GM21737 (cell line): Measurements from ENCODE around the gene CANT1.

Source experiments
- ATAC-seq: cut with Tn5 transposase; IDR thresholded peaks from one replicate; pipeline ENCODE4 v1.9.1; 2021; ENCODE audit warnings: mild to moderate bottlenecking, moderate library complexity; ENCODE audit not compliant: unreplicated experiment

CANT1 gene

GRCh38 chr17:78981010-78981888 is 28.3 kb downstream of the CANT1 start:
- no peak for ATAC-seq

- no peak for ATAC-seq
Measured at GRCh38 chr17:78980624-78980972, 29.0 kb downstream of the CANT1 start.

GRCh38 chr17:78979780-78980623 is 29.6 kb downstream of the CANT1 start, which contains the start of gene LGALS3BP:
LGALS3BP (minus strand) TSS chr17:78979923; CDS start chr17:78977191, 2,732 bp downstream.
- ATAC-seq = no peak

GRCh38 chr17:78977997-78978973 is 31.3 kb downstream of the CANT1 start:
- ATAC-seq = no peak

GRCh38 chr17:78977681-78977943 is 32.0 kb downstream of the CANT1 start:
- ATAC-seq = no peak

GRCh38 chr17:78976907-78977680 is 32.5 kb downstream of the CANT1 start:
- no peak for ATAC-seq

- no peak for ATAC-seq
Measured at GRCh38 chr17:78974635-78975591, 34.7 kb downstream of the CANT1 start.

- ATAC-seq = no peak
Measured at GRCh38 chr17:78973792-78974520, 35.6 kb downstream of the CANT1 start.

- no peak for ATAC-seq
Measured at GRCh38 chr17:78973196-78973595, 36.4 kb downstream of the CANT1 start.

- no peak for ATAC-seq
Measured at GRCh38 chr17:78972507-78973105, 37.0 kb downstream of the CANT1 start.

GRCh38 chr17:78971756-78972506 is 37.6 kb downstream of the CANT1 start:
- no peak for ATAC-seq

GRCh38 chr17:78970834-78971755 is 38.5 kb downstream of the CANT1 start:
- no peak for ATAC-seq

- ATAC-seq = no peak
Measured at GRCh38 chr17:78969865-78970264, 39.7 kb downstream of the CANT1 start.

GRCh38 chr17:78967782-78968362 is 41.7 kb downstream of the CANT1 start:
- no peak for ATAC-seq

GRCh38 chr17:78966910-78967600 is 42.5 kb downstream of the CANT1 start:
- no peak for ATAC-seq
